ENCODE measurements around the gene ZNF22.

ZNF22 gene

DNA sequence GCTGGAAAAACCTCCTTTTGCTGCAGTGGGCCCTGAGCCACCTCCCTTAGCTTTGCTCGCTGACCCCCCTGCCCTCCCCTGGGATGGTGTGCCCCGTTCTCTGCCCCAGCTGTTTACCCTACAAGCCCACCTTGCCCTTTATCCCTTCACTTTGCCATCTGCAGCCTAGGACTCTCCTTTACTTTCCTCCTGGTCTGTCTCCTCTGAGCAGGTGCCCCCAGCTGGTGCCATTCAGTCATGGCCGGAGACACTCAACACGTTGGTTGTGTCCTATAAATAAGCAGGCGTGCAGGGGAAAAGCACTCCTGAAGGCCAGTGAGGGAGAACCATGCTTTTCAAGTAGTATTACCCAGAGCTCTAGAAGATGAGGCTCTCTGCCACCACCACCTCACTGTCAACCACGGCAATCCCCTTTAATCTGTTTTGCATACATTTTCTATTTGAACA, 35.0 kb upstream of the ZNF22 start:
- DNase-seq, result no peak

DNA sequence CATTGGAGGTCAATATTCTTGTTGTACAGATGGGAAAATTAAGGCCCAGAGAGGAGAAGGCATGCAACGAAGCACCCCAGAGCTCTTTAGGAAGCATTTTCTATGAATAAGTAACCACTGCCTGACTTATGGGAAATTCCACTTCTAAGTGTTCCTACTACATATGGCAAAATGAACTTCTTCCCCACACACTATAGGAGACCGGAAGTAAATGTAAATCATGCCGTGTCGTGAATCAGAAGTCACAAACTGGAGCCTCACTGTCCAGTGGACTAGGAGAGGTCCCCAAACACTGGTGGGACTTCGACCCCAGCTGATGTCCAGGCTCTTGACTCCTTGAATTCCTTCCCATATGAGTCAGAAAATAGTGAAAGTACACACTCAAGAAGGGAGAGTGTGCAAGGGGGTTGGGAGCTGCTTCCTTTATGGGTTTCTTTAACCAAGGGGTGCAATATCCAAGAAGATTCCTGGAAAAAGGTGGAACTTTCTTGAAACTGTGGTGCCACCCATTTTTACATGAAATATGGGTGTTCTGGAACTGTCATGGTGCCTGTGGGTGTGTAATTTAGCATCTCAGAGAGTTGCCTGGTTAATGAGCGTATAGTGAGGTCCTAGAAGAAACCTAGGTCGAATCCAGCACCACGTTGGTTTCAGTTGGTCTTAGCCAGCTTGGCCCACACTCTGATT, 34.5 kb upstream of the ZNF22 start:
- DNase-seq, result no peak

DNA sequence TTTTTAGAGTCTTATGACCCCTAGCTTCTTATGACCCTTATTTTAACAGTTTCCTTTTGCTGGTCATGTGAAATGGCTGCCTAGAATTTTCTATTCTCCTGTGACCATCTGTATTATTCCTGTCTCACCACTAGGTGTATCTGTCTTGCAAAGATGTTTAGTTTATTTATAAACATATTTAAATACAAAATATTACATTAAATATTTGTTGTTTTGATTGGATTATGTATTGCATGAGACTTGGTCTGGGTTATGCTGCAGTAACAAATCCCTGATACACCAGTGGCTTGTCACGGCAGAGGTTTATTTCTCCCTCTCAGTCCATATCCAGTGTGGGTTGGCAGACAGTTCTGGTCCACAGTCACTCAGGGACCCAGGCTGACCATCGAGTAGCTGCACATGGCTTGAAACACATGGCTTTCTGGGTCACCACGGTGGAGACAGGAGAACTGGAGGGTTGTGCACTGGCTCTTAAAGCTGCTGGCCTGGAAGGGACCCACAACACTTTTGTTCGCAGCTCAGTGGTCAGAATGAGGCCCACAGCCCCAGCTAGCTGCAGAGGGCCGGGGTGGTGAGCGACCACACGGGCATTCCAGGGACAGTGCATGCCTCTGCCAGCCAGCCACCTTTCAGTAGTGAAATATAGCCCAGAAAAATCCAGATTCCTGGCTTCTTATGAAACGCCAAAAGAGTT, 33.8 kb upstream of the ZNF22 start:
- DNase-seq, result no peak

DNA sequence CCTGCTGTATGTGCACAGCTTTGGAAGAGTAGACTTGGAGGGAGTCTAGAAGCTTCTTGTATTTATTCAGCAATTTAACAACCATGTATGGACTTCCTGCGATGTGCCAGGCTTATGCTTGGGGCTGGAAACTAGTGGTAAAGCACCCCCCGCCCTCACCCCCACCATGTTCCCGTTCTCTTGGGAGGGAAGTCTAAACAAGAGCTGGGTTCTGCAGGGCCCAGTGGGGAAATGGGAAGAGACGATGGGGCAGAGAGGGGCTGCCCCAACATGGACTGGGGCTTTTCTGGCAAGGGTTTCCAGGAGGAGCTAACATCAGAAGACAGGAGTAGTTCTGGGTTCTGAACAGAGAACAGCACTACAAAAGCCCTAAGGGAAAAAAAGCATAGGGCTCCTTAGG, 33.1 kb upstream of the ZNF22 start:
- no peak for DNase-seq

GRCh38 chr10:44968091-44968490, 32.6 kb upstream of the ZNF22 start:
- DNase-seq, result peak in 1 of 2 donors; percentile 65

DNA sequence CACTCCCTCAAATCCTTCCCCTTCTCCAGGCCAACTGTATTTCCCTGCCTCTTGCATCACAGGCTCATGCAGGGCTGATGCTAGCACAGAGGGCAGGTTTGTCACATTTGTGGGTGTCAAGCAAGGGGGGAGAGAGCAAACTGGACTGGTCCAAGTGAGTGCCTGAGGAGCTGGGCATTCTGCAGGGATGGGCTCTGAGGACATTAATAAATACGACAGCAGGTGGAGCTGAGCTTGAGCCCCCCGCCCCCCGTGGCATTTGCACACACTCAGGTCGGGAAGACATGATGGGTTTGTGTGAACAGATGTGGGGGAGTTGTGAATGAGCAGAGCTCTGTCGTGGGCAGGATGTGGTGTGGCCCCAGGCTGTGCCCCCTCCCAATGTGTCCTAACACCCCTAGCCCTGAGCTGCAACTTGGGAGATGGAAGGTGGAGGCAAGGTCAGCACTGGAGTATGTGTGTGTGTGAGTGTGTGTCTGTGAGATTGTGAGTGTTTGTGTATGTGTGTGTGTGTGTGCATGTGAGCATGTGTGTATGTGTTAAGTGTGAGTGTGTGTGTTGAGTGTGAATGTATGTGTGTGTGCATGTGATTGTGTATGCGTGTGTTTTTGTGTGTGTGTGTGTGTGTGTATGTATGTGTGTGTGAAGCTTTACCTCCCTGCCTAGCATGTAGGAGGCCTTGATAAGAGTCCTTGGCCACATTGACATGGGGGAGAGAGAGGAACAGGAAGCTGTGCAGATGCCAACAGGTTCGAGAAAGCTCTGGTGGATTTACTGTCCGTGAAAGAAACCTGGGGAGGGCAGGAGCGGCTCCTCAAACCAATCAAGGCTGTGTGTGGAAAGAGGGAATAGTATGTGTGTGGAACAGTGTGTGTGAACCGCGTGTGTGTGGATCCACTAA, 32.0 kb upstream of the ZNF22 start:
- peak; percentile 21 to 46 for DNase-seq

GRCh38 chr10:44969854-44970253, 30.9 kb upstream of the ZNF22 start:
- DNase-seq, result no peak

DNA sequence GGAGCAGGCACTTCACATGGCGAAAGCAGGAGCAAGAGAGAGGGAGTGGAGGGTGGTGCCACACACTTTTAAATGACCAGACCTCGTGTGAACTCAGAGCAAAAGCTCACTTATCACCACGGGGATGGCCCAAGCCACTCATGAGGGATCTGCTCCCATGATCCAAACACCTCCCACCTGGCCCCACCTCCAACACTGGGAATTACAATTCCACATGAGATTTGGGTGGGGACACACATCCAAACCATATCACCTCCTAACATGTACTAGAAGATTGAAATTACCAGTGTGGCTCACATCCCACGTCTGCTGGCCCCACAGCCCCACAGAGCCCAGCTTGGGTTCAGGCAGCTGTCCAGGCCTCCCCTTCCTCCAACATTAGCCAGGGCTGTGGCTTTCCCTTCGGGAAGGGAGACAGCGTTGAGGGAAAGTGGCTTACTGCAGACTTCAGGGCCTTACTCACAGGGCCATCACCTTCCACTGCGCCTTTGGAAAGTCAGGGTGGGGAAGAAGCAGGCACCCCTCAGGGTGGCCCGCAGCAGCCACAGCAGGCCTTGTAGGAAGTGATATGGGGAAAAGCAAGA, 29.8 kb upstream of the ZNF22 start:
- DNase-seq, result no peak

GRCh38 chr10:44971434-44971833, 29.3 kb upstream of the ZNF22 start:
- DNase-seq, result no peak

GRCh38 chr10:44971935-44972757, 28.6 kb upstream of the ZNF22 start:
- no peak for DNase-seq

DNA sequence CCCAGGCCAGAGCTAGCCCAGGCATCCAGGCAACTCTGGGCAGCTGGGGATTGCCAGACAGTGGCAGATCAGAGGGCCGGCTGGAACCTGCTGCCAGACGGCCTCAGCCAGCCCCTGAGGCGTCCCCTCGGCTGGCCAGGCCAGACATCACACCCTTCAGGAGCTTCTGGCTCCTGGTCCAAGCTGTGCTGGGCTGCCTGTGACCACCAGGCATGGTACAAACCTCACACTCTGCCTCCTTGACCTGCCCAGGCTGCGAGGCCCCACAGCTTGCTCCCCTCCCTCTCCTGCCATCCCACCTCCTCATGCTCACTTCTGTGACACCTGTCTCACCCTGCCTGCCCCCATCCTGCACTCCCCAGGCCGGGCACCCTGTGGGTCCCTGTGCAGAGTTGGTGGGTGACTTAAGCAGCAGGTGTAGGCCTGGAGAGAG, 27.8 kb upstream of the ZNF22 start:
- DNase-seq, result no peak

- DNase-seq, result no peak
Measured at GRCh38 chr10:44973323-44974081, 27.2 kb upstream of the ZNF22 start.

- DNase-seq, result no peak
Measured at GRCh38 chr10:44974082-44974627, 26.6 kb upstream of the ZNF22 start.

GRCh38 chr10:44974628-44975430, 25.9 kb upstream of the ZNF22 start:
- peak; percentile 64 to 65 for DNase-seq

- no peak for DNase-seq
Measured at GRCh38 chr10:44975431-44976331, 25.0 kb upstream of the ZNF22 start.

GRCh38 chr10:44976352-44977198, 24.1 kb upstream of the ZNF22 start:
- no peak for DNase-seq

DNA sequence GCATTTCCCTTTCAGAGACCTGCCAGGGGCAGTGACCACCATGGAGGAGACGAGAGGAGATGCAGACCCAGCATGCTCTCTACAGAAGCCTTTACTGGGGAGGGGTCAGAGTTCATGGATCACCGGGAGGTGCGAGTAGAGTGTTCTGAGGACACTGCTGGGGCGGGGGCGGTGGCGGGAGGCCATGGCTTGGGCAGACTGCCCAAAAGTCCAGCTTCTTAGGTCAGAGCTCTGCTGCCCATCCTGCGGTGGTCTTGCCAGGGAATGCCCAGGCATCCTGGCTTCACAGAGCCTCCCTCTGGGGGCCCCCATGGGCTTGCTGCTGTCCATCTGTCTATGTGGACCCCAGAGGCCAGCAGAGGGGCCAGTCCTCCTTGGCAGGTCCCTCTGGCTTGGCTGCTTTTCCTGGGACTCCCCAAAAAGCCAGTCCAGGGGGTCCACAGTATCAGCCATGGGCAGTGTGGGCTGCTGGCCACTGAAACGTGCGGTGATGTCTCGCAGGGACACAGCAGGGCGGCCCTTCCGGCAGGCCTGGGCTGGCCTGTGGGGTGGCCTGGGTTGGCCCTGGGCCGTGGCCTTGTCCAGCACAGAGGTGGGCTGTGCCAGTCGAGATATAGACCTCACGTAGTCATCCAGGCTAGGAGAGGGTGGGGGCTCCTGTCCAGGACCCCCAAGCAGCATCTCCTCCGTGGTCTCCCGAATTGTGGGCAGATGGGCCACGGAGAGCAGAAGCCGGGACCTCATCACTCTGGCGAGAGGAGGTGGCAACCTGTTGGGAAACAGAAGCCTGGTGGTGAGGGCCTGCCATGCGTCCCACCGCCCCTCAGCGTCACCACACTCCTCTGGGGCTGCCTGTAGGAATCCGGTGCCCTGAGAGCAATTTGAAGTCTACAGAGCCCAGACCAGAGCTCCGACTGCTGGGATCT, 23.2 kb upstream of the ZNF22 start:
- no peak for DNase-seq
